Activated CD8-positive, alpha-beta T cell treated with anti-CD3 and anti-CD28 coated beads for 36 hours (primary cell): ENCODE data around the gene MTMR12. TPM values are rescaled to one million over a fixed set of nuclear protein-coding genes. Genes with fewer than 3 reads are reported as not detected.
A peak's percentile ranks its signal among the peaks of the same experiment; 100 is the strongest.
"Not testable (repeated sequence)": the region's sequence is repeated elsewhere in the genome, so short reads cannot be mapped to it uniquely, and the experiment has no call there.

Experiments
- ATAC-seq: fragments of 200-7000 bp; cut with Tn5 transposase; one replicate; pipeline ENCODE4 v1.10.0; 2021; ENCODE audit warnings: mild to moderate bottlenecking, moderate library complexity
- CTCF ChIA-PET: fragments of 350-600 bp; sonication (Branson Sonifier 250); formaldehyde crosslinking; loops from one replicate; lab custom pipeline; 2021; ENCODE audit warnings: antibody characterized with exemption; lab: Charles Lee
- POLR2A ChIA-PET: fragments of 350-600 bp; sonication (Branson Sonifier 250); formaldehyde crosslinking; loops from one replicate; lab custom pipeline; 2021; ENCODE audit warnings: antibody characterized with exemption; lab: Charles Lee
- DNase-seq: peaks from one replicate; pipeline ENCODE4 v3.0.0-alpha.2; 2020
- H3K27ac Mint-ChIP-seq: one replicate; pipeline ENCODE4 v1.8.0; 2021; ENCODE audit warnings: mild to moderate bottlenecking, mixed read lengths
- H3K27me3 Mint-ChIP-seq: one replicate; pipeline ENCODE4 v1.8.0; 2021; ENCODE audit warnings: mixed read lengths
- H3K36me3 Mint-ChIP-seq: one replicate; pipeline ENCODE4 v1.8.0; 2021; ENCODE audit warnings: low read depth, mixed read lengths
- H3K4me1 Mint-ChIP-seq: one replicate; pipeline ENCODE4 v1.8.0; 2021; ENCODE audit warnings: low read depth, mixed read lengths
- H3K4me3 Mint-ChIP-seq: one replicate; pipeline ENCODE4 v1.8.0; 2021; ENCODE audit warnings: mild to moderate bottlenecking, moderate library complexity, mixed read lengths
- H3K9me3 Mint-ChIP-seq: one replicate; pipeline ENCODE4 v1.8.0; 2021; ENCODE audit warnings: mixed read lengths
- intact Hi-C: fragments of 100-400 bp; cut with micrococcal nuclease; formaldehyde crosslinking; loops from one replicate; pipeline ENCODE4 v1.10.0; 2022
- total RNA-seq, 2 experiments: library from RNA; stranded (reverse); gene quantifications; one replicate each; pipeline ENCODE4 v1.2.3, GENCODE V29; 2021
- TF ChIP-seq, protein P1 (sequence below): fragments of 200-600 bp; IDR thresholded peaks from one replicate; pipeline ENCODE4 v1.8.0; 2022; ENCODE audit warnings: antibody characterized with exemption, mild to moderate bottlenecking

The MTMR12 gene
- total RNA-seq, 2 experiments from 2014 or later: 19.7 to 19.9 TPM

DNA sequence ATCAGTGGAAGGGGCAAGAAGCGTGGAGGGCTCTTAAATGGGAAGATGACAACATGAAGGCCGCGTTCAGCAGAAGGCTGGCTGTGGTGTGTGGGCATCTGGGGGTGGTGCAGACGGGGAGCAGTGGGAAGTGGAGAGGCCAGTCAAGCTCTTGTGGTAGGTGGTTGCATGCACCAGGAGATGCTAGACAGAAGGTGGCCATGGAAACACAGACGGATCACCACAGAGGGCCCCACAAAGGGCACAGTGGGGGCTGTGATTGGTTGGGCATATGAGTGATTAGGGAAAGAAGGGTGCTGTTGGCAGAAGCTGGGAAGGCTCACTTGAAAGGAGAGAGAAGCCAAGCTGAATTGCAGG, 14.7 kb downstream of the MTMR12 start:
- TF ChIP-seq, protein P1, sequence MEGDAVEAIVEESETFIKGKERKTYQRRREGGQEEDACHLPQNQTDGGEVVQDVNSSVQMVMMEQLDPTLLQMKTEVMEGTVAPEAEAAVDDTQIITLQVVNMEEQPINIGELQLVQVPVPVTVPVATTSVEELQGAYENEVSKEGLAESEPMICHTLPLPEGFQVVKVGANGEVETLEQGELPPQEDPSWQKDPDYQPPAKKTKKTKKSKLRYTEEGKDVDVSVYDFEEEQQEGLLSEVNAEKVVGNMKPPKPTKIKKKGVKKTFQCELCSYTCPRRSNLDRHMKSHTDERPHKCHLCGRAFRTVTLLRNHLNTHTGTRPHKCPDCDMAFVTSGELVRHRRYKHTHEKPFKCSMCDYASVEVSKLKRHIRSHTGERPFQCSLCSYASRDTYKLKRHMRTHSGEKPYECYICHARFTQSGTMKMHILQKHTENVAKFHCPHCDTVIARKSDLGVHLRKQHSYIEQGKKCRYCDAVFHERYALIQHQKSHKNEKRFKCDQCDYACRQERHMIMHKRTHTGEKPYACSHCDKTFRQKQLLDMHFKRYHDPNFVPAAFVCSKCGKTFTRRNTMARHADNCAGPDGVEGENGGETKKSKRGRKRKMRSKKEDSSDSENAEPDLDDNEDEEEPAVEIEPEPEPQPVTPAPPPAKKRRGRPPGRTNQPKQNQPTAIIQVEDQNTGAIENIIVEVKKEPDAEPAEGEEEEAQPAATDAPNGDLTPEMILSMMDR: no peak
- ChIA-PET POLR2A (interaction anchor here (0.9 kb wide), 1 partner anchor 56 kb away, joined by 3 read pairs; no protein-coding TSS in a partner anchor), CTCF (interaction anchor here (1.3 kb wide), 2 partner anchors 14 to 316 kb away, joined by 3 read pairs; no protein-coding TSS in a partner anchor)
- H3K27me3 Mint-ChIP-seq: no peaks in the 10 kb centered on the region
- peaks cover 30% of the 10 kb centered on the region for H3K4me1 Mint-ChIP-seq
- DNase-seq: peak; percentile 56
- H3K27ac Mint-ChIP-seq: peak overlapping the region; percentile 63
- no peaks in the 10 kb centered on the region for H3K9me3 Mint-ChIP-seq
- intact Hi-C loops: no loop called here
- peaks cover 11% of the 10 kb centered on the region for H3K36me3 Mint-ChIP-seq
- peak; percentile 85 for ATAC-seq
- H3K4me3 Mint-ChIP-seq: no peak overlapping the region

DNA sequence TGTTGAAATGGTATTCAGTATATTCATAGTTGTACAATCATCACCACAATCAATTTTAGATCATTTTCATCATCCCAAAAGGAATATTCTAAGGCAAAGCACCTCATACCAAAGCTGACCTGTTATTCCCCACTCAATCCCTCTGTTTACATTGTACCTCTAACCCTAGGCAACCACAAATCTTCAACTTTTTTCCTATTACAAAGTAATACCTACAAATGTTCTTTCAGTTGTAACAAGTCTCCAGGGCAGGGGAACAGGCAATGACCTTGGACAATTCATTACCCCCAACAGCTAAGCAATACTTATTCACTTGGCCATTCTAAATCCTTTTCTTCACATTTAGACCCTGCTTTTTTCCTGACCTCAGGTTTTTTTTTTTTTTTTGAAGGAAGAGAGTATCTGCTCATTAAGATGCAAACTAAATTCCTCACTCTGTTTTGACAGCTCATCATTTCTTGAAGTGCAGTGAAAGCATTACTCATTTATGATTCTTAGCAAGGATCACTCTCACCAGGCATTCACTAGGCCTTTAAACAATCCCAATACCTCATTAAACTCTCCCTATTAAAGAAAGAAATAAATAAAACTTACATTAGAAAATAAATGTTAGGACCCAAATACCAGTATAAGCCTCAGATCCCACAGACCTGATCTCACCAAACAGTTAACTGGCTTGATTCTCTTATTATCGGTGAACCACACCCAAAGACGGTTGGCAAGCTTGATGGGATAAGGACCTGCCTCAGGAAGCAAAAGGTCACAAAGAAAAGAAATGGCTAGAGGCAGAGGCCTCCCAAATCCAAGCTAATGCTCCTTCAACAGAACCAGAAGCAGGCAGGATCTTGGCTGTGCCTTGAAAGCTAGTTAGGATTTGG, 15.3 kb downstream of the MTMR12 start:
- Mint-ChIP-seq H3K36me3 (peaks cover 13% of the 10 kb centered on the region), H3K9me3 (no peaks in the 10 kb centered on the region), H3K4me1 (peaks cover 30% of the 10 kb centered on the region), H3K4me3 (no peak overlapping the region), H3K27ac (peak overlapping the region; percentile 63), H3K27me3 (no peaks in the 10 kb centered on the region)
- DNase-seq: no peak
- TF ChIP-seq, protein P1: no peak
- CTCF ChIA-PET: interaction anchor here (0.8 to 1.3 kb wide), 3 partner anchors 10 to 316 kb away, joined by 3 to 4 read pairs (median 3); no protein-coding TSS in a partner anchor
- POLR2A ChIA-PET: interaction anchor here (0.9 kb wide), 1 partner anchor 56 kb away, joined by 3 read pairs; no protein-coding TSS in a partner anchor
- ATAC-seq: peak; percentile 48
- intact Hi-C loops: no loop called here

DNA sequence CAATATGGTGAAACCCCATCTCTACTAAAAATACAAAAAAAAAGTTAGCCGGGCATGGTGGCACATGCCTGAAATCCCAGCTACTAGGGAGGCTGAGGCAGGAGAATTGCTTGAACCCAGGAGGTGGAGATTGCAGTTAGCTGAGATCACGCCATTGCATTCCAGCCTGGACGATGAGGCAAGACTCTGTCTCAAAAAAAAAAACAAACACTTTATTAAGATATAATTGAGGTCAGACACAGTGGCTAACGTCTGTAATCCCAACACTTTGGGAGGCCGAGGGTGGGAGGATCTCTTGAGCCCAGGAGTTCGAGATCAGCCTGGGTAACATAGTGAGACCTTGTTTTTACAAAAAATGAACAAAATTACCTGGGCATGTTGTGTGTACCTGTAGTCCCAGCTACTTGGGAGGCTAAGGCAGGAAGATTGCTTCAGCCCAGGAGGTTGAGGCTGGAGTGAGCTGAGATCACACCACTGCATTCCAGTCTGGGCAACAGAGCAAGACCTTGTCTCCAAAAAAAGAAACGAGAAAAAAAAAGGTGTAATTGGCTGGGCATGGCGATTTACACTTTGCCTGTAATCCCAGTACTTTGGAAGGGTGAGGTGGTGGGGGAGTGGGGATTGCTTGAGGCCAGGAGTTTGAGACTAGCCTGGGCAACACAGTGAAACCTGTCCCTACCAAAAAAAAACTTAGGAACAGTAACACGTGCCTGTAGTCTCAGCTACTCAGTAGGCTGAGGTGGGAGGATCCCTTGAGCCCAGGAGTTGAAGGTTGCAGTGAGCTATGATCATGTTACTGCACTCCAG, 16.6 kb downstream of the MTMR12 start:
- H3K36me3 Mint-ChIP-seq: peaks cover 14% of the 10 kb centered on the region
- POLR2A ChIA-PET: interaction anchor here (0.7 to 1.0 kb wide), 2 partner anchors 122 to 298 kb away, joined by 3 to 4 read pairs; partner anchors contain the start of gene GOLPH3
- DNase-seq, H3K9me3 Mint-ChIP-seq, H3K27ac Mint-ChIP-seq, ATAC-seq, H3K27me3 Mint-ChIP-seq, CTCF ChIA-PET, H3K4me3 Mint-ChIP-seq, intact Hi-C loops: not testable (repeated sequence)
- peaks cover 30% of the 10 kb centered on the region for H3K4me1 Mint-ChIP-seq

DNA sequence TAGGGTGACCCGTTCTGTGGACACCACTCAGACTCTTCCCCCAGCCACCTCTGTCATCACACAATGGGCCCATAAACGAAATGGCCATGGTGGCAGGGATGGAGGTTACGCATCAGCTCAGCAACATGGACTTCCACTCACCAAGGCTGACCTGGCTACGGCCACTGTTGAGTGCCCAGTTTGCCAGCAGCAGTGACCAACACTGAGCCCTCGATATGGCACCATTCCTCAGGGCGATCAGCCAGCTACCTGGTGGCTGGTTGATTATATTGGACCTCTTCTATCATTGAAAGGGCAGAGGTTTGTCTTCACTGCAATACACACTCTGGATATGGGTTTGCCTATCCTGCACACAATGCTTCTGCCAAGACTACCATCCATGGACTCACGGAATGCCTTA, 21.1 kb downstream of the MTMR12 start:
- intact Hi-C loops: no loop called here
- DNase-seq (no peak), ATAC-seq (no peak)
- Mint-ChIP-seq H3K27ac (no peak overlapping the region), H3K4me1 (peaks cover 13% of the 10 kb centered on the region), H3K9me3 (peaks cover 5% of the 10 kb centered on the region), H3K4me3 (no peak overlapping the region), H3K27me3 (no peaks in the 10 kb centered on the region), H3K36me3 (peaks cover 10% of the 10 kb centered on the region)
- ChIA-PET CTCF (no interaction called here), POLR2A (interaction anchor here (1.0 kb wide), 1 partner anchor 198 kb away, joined by 3 read pairs; no protein-coding TSS in a partner anchor)
- TF ChIP-seq, protein P1: no peak

DNA sequence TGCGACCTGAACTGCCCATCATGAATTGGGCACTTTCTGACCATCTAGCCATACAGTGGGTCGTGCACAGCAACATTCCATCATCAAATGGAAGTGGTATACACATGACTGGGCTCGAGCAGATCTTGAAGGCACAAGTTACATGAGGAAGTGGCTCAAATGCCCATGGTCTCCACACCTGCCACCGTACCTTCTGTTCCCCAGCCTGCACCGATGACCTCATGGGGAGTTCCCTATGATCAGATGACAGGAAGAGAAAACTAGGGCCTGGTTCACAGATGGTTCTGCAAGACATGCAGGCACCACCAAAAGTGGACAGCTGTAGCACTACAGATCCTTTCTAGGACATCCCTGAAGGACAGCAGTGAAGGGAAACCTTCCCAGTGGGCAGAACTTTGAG, 21.8 kb downstream of the MTMR12 start:
- Mint-ChIP-seq H3K27ac (no peak overlapping the region), H3K9me3 (peaks cover 5% of the 10 kb centered on the region), H3K36me3 (peaks cover 7% of the 10 kb centered on the region), H3K4me3 (no peak overlapping the region), H3K4me1 (peaks cover 13% of the 10 kb centered on the region), H3K27me3 (no peaks in the 10 kb centered on the region)
- DNase-seq (no peak), ATAC-seq (no peak)
- TF ChIP-seq, protein P1: no peak
- ChIA-PET CTCF (no interaction called here), POLR2A (no interaction called here)
- intact Hi-C loops: no loop called here

DNA sequence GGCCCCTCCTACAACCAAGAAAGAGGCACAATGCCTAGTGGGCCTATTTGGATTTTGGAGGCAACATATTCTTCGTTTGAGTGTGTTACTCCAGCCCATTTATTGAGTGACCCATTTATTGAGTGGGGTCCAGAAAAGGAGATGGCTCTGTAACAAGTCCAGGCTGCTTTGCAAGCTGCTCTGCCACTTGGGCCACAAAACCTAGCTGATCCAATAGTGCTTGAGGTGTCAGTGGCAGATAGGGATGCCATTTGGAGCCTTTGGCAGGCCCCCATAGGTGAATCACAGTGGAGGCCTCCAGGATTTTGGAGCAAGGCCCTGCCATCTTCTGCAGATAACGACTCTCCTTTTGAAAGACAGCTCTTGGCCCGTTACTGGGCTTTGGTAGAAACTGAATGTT, 22.2 kb downstream of the MTMR12 start:
- intact Hi-C loops, H3K4me3 Mint-ChIP-seq, CTCF ChIA-PET, H3K27ac Mint-ChIP-seq, POLR2A ChIA-PET, ATAC-seq, H3K27me3 Mint-ChIP-seq, H3K9me3 Mint-ChIP-seq, H3K36me3 Mint-ChIP-seq, DNase-seq: not testable (repeated sequence)
- H3K4me1 Mint-ChIP-seq: peaks cover 16% of the 10 kb centered on the region

DNA sequence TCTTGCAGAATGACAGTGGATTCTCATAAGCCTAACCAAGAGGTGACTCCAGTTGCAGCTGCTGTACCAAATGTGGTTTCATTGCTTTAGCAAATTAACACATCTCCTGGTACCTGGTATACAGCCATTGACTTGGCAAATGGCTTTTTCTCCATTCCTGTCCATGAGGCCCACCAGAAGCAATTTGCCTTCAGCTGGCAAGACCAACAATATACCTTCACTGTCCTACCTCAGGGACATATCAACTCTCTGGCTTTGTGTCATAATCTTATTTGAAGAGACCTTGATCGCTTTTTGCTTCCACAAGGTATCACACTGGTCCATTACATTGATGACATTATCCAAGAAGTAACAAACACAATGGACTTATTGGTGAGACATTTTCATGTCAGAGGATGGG, 22.8 kb downstream of the MTMR12 start:
- H3K27me3 Mint-ChIP-seq, ATAC-seq, H3K4me3 Mint-ChIP-seq, H3K36me3 Mint-ChIP-seq, H3K27ac Mint-ChIP-seq, intact Hi-C loops, DNase-seq, H3K9me3 Mint-ChIP-seq, CTCF ChIA-PET, POLR2A ChIA-PET: not testable (repeated sequence)
- H3K4me1 Mint-ChIP-seq: peaks cover 17% of the 10 kb centered on the region
